ENCODE results near the gene ASIC4.

GRCh38 chr2:219538504-219538951 is 24.2 kb downstream of the ASIC4 start:
- no peak for TF ChIP-seq TAF1 (IDR thresholded peaks at IDR 0.05; ENCODE audit: low read depth, low read length)
- TF ChIP-seq, protein P1, sequence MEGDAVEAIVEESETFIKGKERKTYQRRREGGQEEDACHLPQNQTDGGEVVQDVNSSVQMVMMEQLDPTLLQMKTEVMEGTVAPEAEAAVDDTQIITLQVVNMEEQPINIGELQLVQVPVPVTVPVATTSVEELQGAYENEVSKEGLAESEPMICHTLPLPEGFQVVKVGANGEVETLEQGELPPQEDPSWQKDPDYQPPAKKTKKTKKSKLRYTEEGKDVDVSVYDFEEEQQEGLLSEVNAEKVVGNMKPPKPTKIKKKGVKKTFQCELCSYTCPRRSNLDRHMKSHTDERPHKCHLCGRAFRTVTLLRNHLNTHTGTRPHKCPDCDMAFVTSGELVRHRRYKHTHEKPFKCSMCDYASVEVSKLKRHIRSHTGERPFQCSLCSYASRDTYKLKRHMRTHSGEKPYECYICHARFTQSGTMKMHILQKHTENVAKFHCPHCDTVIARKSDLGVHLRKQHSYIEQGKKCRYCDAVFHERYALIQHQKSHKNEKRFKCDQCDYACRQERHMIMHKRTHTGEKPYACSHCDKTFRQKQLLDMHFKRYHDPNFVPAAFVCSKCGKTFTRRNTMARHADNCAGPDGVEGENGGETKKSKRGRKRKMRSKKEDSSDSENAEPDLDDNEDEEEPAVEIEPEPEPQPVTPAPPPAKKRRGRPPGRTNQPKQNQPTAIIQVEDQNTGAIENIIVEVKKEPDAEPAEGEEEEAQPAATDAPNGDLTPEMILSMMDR (IDR thresholded peaks at IDR 0.05; ENCODE audit: control extremely low read depth in 1 of 3, insufficient read depth in 1 of 3, low read depth in 1 of 3, low read length in 3 of 3) = no peak
- no peak for TF ChIP-seq CEBPB (IDR thresholded peaks at IDR 0.05; ENCODE audit: low read depth, low read length)
- no peak for TF ChIP-seq GABPA (IDR thresholded peaks at IDR 0.05; ENCODE audit: borderline replicate concordance, insufficient read depth, low read length)
- no peak for TF ChIP-seq BACH1 (IDR thresholded peaks at IDR 0.05; ENCODE audit: low read length)
- TF ChIP-seq POLR2AphosphoS5 (IDR thresholded peaks at IDR 0.05; ENCODE audit: low read depth, low read length) = no peak
- TF ChIP-seq TBP (IDR thresholded peaks at IDR 0.05; ENCODE audit: low read depth, low read length) = no peak
